Epithelial cell of esophagus (primary cell): Measurements from ENCODE around the gene SDC3.
A peak's percentile ranks its signal among the peaks of the same experiment; 100 is the strongest.

ENCODE experiments used
- DNase-seq: peaks from one replicate; pipeline ENCODE4 v3.0.0; 2010; ENCODE audit warnings: low read depth
- H3K4me3 ChIP-seq: 2 replicates; pipeline ENCODE4 v1.5.1; 2011; ENCODE audit warnings: mild to moderate bottlenecking, low read length, control low read depth
- TF ChIP-seq, protein P1 (sequence below): IDR thresholded peaks from 2 replicates; pipeline ENCODE4 v1.5.1; 2011; ENCODE audit warnings: low read depth, mild to moderate bottlenecking, low read length, control low read depth, inconsistent platforms; ENCODE audit not compliant: insufficient read depth; ENCODE audit errors: missing control alignments

The SDC3 gene

DNA sequence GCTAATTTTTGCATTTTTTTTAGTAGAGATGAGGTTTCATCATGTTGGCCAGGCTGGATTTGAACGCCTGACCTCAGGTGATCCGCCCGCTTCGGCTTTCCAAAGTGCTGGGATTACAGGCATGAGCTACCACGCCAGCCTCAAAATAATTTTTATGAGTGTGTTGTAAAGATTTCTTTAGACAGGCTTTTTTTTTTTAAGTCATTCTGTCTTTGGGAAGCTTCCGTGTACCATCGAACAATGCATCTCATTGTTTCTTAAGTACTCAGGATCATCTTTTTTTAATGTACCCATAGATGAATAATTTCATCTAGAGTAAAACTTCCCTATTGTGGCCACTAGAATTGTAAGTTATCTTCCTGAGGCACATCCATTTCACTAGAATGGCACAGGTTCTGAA lies 19.6 kb upstream of the SDC3 start:
- no peak for DNase-seq
- H3K4me3 ChIP-seq, result no peak overlapping the region
- TF ChIP-seq, protein P1, sequence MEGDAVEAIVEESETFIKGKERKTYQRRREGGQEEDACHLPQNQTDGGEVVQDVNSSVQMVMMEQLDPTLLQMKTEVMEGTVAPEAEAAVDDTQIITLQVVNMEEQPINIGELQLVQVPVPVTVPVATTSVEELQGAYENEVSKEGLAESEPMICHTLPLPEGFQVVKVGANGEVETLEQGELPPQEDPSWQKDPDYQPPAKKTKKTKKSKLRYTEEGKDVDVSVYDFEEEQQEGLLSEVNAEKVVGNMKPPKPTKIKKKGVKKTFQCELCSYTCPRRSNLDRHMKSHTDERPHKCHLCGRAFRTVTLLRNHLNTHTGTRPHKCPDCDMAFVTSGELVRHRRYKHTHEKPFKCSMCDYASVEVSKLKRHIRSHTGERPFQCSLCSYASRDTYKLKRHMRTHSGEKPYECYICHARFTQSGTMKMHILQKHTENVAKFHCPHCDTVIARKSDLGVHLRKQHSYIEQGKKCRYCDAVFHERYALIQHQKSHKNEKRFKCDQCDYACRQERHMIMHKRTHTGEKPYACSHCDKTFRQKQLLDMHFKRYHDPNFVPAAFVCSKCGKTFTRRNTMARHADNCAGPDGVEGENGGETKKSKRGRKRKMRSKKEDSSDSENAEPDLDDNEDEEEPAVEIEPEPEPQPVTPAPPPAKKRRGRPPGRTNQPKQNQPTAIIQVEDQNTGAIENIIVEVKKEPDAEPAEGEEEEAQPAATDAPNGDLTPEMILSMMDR, result no peak

DNA sequence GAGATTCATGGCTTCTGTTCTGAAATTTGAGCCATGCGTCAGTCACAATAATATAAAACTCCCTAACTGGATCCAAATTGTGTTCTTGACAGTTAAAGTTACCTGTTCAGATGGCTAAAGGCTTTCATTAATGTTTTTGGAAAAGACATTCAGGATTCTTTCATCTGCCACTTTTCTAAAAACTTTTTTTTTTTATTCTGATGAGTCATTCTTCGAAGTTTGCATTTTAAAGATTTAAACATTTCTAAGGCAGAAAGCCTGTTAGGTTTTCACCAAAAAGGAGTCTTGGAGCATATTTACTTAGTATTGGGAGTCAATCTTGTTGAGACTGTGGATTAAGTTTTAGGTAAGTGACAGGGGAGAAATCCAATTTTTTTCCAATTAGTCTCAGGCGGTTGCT lies 18.9 kb upstream of the SDC3 start:
- H3K4me3 ChIP-seq, result no peak overlapping the region
- TF ChIP-seq, protein P1, result no peak
- no peak for DNase-seq

DNA sequence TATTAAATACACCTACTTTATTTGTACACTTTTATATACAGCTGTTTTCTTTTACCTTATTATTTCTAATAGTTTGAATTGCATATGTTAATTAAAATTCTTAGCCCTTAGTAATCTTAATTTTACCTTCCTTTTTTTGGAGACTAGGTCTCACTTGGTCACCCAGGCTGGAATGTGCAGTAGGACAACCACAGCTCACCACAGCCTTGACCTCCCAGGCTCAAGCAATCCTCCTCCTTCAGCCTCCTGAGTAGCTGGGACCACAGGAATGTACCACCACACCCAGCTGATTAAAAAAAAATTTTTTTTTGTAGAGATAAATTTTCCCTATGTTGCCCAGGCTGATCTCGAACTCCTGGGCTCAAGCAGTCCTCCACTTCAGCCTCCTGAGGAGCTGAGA lies 15.0 kb upstream of the SDC3 start:
- H3K4me3 ChIP-seq, result no peak overlapping the region
- no peak for DNase-seq
- TF ChIP-seq, protein P1, result no peak

DNA sequence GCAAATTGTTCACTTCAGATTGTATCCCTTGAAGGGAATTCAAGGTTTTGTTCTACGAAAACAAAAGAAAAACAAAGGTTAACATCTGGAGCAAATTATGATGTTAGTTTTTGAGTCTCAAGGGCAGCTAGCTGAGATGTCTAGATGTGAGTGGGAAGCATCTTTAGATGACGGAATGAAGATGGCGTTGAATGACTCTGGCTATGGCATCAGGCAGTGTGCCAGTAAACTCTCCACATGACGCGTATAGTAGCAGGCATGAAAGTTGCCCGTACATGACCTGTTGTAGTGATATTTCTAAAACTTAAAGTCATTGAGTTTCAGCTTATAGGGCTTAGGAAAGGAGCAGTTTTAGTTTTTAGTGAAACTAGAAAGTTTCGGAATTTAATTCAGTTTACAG lies 12.3 kb upstream of the SDC3 start:
- DNase-seq, result peak; percentile 75
- no peak overlapping the region for H3K4me3 ChIP-seq
- TF ChIP-seq, protein P1, result no peak

DNA sequence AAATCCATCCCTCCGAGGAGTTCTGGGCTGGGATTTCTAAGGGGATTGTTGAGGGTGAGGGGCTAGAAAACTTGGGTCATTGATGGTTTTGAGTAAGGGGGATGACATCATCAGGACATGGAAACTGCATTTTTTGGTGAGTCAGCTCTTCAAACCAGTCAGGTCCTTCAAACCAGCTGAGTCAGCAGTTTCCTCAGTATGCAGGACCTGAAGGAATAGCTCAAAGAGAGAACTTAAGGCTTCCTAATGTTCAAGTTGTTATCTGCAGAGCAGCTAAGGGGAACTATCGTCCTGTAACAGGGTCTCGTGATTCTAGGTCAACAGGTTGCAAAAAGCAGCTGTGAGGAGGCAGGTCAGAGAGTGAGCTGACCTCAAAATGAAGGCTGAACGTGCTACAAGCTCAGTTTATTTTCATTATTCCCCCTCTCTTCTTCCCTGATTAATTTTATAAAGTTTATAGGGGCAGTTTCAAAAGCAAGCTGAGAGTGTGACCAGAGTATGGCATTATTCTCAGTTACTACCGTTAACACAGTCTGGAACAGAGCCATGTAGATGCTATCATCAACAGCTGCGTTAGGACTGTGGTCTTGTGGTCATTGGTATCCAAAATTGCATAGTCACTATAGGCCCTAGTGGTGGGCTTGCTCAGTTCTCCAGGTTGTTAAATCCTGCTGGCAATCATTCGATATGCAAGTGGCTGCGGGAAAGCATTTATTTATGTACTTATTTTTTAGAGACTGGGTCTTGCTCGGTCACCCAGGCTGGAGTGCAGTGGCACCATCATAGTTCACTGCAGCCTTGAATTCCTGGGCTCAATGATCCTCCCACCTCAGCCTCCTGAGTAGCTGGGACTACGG lies 10.7 kb upstream of the SDC3 start:
- no peak overlapping the region for H3K4me3 ChIP-seq
- TF ChIP-seq, protein P1, result no peak
- DNase-seq, result peak; percentile 84

DNA sequence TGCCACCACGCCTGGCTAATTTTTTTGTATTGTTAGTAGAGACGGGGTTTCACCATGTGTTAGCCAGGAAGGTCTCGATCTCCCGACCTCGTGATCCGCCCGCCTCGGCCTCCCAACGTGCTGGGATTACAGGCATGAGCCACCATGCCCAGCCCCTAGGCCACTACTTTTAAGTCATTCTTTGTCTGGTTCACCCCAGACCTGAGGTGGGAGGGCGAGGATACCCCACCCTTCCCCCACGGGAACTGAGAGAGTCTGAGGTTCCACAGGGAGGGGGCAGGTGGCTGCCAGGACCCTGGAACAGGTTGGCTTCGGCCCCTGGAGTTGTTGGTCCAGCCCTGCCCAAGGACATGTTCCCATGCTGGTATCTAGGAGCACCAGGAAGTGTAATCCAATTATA lies 7.7 kb upstream of the SDC3 start:
- TF ChIP-seq, protein P1, result no peak
- no peak overlapping the region for H3K4me3 ChIP-seq
- no peak for DNase-seq
